Measurements from ENCODE around the gene LPIN1.
A peak's percentile ranks its signal among the peaks of the same experiment; 100 is the strongest.
"Not testable (repeated sequence)": the region's sequence is repeated elsewhere in the genome, so short reads cannot be mapped to it uniquely, and the experiment has no call there.

Gene LPIN1

GRCh38 chr2:11717623-11718022 lies 28.8 kb upstream of the LPIN1 start:
- no peak for DNase-seq

DNA sequence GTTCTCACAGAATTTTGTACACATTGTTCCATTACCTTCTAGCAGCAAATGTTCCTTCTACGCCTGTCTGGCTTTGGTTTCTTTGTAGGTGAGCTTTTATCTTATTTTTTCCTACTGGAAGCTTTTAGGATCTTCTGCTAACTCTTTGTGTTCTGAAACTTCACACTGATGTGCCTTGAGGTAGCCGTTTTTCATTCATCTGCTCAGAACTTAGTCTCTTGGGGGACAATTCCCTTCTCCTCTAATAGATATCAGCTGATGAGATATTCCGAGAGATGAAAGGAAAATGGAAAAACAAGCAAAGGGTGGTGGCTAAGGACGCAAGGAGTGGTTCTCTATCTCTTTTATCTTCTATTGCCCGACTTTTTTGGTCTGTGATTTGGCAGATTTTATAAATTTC lies 27.8 kb upstream of the LPIN1 start:
- DNase-seq: no peak

GRCh38 chr2:11719230-11719977 lies 27.0 kb upstream of the LPIN1 start:
- DNase-seq: no peak

DNA sequence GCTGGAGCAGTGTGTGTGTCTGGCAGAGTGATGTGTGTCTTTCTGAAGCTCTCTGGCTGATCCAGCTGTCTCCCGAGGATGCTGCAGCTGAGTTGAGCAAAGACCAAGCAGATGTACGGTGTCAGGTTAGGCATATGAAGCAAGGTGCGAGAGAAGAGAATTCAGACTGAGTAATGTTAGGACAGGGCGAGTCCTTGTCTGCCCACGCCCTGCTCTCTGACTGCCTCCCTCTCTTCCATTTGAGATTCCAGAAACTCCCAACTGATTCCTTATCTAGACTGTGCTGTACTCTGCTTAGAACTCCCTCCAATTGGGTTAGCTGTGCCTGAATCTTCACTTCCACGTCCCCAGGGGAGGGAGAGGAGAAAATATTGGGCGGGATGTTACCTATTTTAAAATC lies 25.7 kb upstream of the LPIN1 start:
- no peak for DNase-seq

DNA sequence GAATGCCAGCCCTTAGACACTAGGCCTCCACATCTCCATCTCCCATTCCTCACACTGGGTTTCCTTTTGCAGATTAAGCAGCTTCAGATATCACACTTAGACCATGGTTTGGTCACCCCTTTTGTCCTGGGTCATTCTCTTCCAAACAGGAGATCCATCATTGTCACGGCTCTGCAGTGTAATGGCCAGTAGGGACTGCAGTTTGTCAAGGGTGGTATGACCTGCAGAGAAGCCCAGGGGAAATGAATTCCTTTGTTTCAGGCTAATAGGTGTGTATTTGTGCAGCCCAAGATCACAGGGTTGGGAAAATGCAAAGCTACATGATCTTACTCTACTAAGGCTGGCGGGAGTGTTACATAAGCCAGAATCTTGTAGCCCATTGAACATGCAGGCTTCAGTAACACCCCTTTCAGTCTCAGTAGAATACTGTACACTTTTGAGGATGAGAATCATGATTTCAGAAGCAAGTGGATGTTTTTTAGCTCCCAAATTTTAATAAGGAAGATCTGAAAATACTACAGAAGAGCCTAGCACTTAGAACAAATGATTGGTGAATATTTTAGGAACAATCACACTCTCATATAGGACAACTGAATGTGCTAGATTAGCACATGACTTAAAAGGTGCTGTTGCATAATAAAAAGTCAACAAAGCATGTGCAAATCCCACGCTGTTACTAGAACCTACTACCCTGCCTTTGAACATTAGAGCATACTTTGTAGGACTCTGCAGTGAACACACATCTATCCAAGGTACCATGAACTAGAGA lies 24.0 kb upstream of the LPIN1 start:
- no peak for DNase-seq

DNA sequence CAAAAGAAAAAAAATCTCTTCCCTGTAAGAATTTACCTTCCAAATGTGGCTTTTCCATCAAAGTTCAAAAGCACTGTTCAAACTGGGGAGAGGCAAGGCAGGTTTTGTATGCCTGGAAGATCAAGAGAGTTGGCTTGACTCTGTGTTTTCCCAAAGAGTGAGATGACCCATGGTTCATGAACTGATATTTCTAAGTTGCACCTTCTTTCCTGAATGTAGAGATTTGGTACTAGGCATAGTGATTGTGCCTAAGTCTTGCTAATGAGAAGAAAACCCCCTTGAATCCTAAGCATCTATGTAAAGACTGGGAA lies 23.4 kb upstream of the LPIN1 start:
- no peak for DNase-seq

- DNase-seq: no peak
Observed at GRCh38 chr2:11724151-11724550, 22.3 kb upstream of the LPIN1 start.

GRCh38 chr2:11726384-11726783 lies 20.0 kb upstream of the LPIN1 start:
- no peak for DNase-seq

DNA sequence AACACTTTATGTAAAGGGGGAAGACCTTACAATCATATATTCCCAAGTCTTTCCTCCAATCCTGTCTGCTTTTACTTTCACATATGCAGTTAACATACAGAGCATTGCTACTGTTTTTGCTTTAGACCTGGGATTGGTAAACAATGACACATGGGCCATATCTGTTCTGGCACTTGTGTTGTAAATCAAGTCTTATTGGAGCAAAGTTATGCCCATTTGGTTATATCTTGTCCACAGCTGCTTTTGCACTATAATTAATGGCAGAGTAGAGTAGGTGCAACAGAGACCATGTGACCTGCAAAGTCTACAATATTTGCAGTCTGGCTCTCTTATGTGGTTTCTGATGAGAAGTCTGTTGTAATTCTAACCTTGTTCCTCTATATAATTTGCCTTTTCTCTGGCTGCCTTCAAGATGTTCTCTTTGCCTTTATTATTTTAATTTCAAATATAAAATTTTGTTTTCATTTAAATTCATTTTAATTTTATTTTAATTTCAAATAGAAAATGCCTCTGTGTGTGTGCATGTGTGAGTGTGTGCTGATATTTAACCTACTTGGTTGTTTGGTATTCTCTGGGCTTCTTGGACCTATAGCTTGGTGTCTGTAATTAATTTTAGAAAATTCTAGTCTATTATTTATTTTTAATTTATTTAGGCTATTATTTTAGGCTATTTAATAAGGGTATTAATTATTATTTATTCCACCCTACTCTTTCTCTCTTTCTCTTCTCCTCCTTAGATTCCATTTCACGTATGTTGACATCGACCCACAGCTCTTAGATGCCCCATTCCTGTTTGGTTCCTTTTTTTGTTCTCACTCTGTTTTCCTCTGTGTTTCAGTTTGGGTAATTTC lies 16.8 kb upstream of the LPIN1 start:
- no peak for DNase-seq

DNA sequence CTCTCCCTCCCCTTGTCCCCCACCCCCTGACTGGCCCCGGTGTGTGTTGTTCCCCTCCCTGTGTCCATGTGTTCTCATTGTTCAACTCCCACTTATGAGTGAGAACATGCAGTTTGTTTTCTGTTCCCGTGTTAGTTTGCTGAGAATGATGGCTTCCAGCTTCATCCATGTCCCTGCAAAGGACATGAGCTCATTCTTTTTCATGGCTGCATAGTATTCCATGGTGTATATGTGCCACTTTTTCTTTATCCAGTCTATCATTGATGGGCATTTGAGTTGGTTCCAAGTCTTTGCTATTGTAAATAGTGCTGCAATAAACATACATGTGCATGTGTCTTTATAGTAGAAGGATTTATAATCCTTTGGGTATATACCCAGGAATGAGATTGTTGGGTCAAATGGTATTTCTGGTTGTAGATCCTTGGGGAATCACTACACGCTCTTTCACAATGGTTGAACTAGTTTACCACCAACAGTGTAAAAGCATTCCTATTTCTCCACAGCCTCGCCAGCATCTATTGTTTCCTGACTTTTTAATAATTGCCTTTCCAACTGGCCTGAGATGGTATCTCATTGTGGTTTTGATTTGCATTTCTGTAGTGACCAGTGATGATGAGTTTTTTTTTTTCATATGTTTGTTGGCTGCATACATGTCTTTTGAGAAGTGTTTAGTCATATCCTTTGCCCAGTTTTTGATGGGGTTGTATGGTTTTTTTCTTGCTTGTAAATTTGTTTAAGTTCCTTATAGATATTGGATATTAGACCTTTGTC lies 15.0 kb upstream of the LPIN1 start:
- not testable (repeated sequence) for DNase-seq

DNA sequence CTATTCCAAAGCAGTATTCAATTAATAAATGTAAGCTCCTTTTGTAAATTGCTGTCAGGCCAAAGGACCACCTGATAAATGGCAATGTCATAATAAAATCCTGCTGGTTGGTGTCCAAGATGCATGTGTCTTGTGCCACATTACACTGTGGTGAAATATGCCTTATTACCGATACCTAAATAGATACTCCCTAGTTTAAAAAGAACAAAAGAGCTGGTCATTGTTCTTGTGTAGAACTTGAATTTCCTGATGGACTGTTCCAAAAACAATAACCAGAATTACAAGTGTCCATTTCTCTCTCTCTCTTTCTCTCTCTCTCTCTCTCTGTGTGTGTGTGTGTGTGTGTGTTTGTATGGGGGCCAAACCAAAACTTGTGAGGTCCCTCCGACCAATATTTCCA lies 13.8 kb upstream of the LPIN1 start:
- DNase-seq: no peak

- not testable (repeated sequence) for DNase-seq
Observed at GRCh38 chr2:11737852-11738251, 8.6 kb upstream of the LPIN1 start.

- peak in 1 of 2 experiments; percentile 52 for DNase-seq
Observed at GRCh38 chr2:11738589-11739436, 7.6 kb upstream of the LPIN1 start.

DNA sequence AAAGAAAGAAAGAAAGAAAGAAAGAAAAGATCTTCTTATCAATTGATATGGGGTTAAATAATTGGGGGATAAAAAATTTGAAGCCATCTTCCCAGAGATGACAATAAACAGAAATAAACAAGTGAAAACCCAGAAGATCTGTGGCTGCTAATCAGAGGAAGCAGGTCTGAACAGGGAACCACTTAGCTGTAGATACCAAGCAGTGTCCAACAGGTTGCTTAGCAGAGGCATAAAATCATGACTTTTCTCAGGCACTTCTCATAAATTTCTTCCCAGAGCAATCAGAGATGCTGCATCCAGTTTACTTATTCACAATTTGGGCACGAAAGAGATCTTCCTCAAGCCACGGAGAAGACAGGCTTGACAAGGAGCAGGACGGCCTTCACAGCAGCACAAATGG lies 5.7 kb upstream of the LPIN1 start:
- DNase-seq: no peak

- DNase-seq: peak in 1 of 2 experiments; percentile 8
Observed at GRCh38 chr2:11742317-11742701, 4.1 kb upstream of the LPIN1 start.

GRCh38 chr2:11742702-11743357 lies 3.6 kb upstream of the LPIN1 start:
- DNase-seq: no peak

DNA sequence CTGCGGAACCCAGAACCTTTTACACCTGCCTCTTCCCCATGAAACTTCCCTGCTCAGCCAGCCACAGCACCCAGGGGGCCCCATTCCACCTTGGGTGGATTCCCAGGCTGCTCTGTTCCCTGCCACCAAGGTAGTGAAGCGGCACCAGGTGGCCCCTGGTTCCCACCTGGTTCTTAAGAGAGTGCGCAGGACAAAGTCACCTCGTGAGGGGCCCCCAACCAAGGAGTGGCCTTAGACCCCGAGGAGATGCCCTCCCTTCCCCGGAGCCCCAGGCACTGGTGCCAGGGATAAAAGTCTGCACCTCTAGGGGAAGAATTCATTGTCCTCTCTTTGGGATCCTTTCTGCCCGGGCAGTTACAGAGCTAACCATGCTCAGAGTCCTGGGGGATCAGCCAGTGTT lies 3.1 kb upstream of the LPIN1 start:
- DNase-seq: no peak

DNA sequence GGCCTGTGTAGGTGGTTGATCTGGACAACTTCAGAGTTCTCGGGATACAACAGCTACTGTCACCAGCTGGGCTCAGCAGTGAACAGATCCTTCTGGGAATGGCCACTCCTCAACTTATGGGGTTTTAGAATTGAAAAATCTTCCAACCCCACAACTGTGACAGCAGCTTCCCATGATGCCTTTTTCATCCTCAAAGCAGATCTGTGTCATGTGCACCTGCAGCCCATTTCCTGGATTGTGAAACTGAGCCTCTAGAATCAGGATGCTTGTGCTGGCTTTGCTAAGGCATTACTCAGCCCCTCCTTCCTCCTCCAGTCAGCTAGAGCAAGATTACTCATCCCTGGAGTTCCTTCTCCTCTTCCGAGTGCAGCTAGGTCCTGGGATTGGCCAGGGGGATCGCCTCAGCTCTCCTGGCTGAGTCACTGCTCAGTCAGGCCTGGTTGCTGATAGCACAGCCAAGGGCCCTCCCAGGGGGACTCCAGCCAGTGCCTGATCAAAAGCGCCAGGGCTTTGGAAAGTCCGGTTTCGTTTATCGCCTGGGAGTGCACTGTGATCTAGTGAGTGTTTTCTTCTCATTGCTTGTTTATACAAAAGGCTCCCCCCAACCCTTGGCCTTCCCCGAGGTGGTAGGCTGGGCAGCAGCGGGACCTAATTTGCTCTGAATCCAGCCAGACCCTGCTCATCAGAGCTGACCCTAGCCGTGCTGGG lies 2.4 kb upstream of the LPIN1 start:
- peak; percentile 96 to 99 for DNase-seq

GRCh38 chr2:11744631-11745394 lies 1.6 kb upstream of the LPIN1 start:
- DNase-seq: peak in 1 of 2 experiments; percentile 28

Measured in SW 1271 (cell line).